Neuronal stem cell (in vitro differentiated cells): Measurements from ENCODE around the gene TLE1.

Experiments used
- DNase-seq: peaks from one replicate; pipeline ENCODE4 v3.0.0-alpha.2; 2013; ENCODE audit warnings: low spot score
- H2AFZ ChIP-seq: one replicate; pipeline ENCODE4 v1.6.1; 2013; ENCODE audit warnings: mild to moderate bottlenecking, low read length, inconsistent platforms
- H2AK5ac ChIP-seq: 2 replicates; pipeline ENCODE4 v1.6.1; 2013; ENCODE audit warnings: low read depth, mild to moderate bottlenecking, inconsistent platforms, low read length, moderate library complexity, mixed read lengths
- H2BK120ac ChIP-seq: 2 replicates; pipeline ENCODE4 v1.6.1; 2013; ENCODE audit warnings: low read depth, mild to moderate bottlenecking, inconsistent platforms, low read length, moderate library complexity, mixed read lengths
- H2BK12ac ChIP-seq: one replicate; pipeline ENCODE4 v1.6.1; 2013; ENCODE audit warnings: low read length, inconsistent platforms
- H2BK15ac ChIP-seq: 2 replicates; pipeline ENCODE4 v1.6.1; 2013; ENCODE audit warnings: mild to moderate bottlenecking, low read length, inconsistent platforms, mixed read lengths
- H2BK5ac ChIP-seq: one replicate; pipeline ENCODE4 v1.6.1; 2013; ENCODE audit warnings: inconsistent platforms, mild to moderate bottlenecking, low read length, moderate library complexity
- H3K14ac ChIP-seq: one replicate; pipeline ENCODE4 v1.6.1; 2013; ENCODE audit warnings: low read length, inconsistent platforms
- H3K18ac ChIP-seq: 2 replicates; pipeline ENCODE4 v1.6.1; 2013; ENCODE audit warnings: low read length, inconsistent platforms
- H3K23ac ChIP-seq: 2 replicates; pipeline ENCODE4 v1.6.1; 2013; ENCODE audit warnings: low read depth, mild to moderate bottlenecking, mixed read lengths, low read length, inconsistent platforms; ENCODE audit not compliant: poor library complexity
- H3K27ac ChIP-seq: replicated peaks from 3 replicates; pipeline ENCODE4 v1.5.1; 2013; ENCODE audit warnings: low read length, inconsistent platforms
- H3K27me3 ChIP-seq, 3 experiments: 2 replicates each; pipeline ENCODE4 v1.6.1; 2013; ENCODE audit warnings: low read length in 3 of 3, mild to moderate bottlenecking in 2 of 3, inconsistent platforms in 1 of 3, low read depth in 1 of 3, mixed read lengths in 1 of 3, moderate library complexity in 1 of 3; ENCODE audit not compliant: control insufficient read depth in 3 of 3, insufficient read depth in 3 of 3
- H3K36me3 ChIP-seq, 2 donors: replicated peaks in 1 of 2; 2 replicates each; pipeline ENCODE4 v1.6.1; 2013; ENCODE audit warnings: low read length in 2 of 2; ENCODE audit not compliant: control insufficient read depth in 2 of 2, insufficient read depth in 2 of 2
- H3K4ac ChIP-seq: 2 replicates; pipeline ENCODE4 v1.6.1; 2013; ENCODE audit warnings: inconsistent platforms, mild to moderate bottlenecking, low read length, moderate library complexity
- H3K4me1 ChIP-seq, 2 donors: 1 replicate in 1 of 2; 2 replicates in 1 of 2; pipeline ENCODE4 v1.6.1; 2013; ENCODE audit warnings: low read length in 2 of 2, low read depth in 1 of 2; ENCODE audit not compliant: control insufficient read depth in 2 of 2, insufficient read depth in 1 of 2
- H3K4me2 ChIP-seq: one replicate; pipeline ENCODE4 v1.6.1; 2013; ENCODE audit warnings: mild to moderate bottlenecking, low read length, inconsistent platforms; ENCODE audit not compliant: insufficient read depth, poor library complexity, severe bottlenecking
- H3K4me3 ChIP-seq, 2 donors: 2 replicates each; pipeline ENCODE4 v1.5.1; 2013; ENCODE audit warnings: low read length in 2 of 2, mild to moderate bottlenecking in 2 of 2, inconsistent platforms in 1 of 2, moderate library complexity in 1 of 2
- H3K79me1 ChIP-seq: one replicate; pipeline ENCODE4 v1.6.1; 2013; ENCODE audit warnings: low read depth, mild to moderate bottlenecking, inconsistent platforms, low read length, moderate library complexity
- H3K9ac ChIP-seq: one replicate; pipeline ENCODE4 v1.6.1; 2013; ENCODE audit warnings: mild to moderate bottlenecking, low read depth, low read length, inconsistent platforms; ENCODE audit not compliant: poor library complexity
- H3K9me3 ChIP-seq, 2 donors: replicated peaks in 1 of 2; 2 replicates each; pipeline versions ENCODE3 to v1.6.1; 2013; ENCODE audit warnings: low read length in 2 of 2, mild to moderate bottlenecking in 2 of 2, inconsistent platforms in 1 of 2, low read depth in 1 of 2, mixed read lengths in 1 of 2, moderate library complexity in 1 of 2; ENCODE audit not compliant: control insufficient read depth in 2 of 2, insufficient read depth in 1 of 2
- H4K8ac ChIP-seq: one replicate; pipeline ENCODE4 v1.6.1; 2013; ENCODE audit warnings: low read depth, mild to moderate bottlenecking, inconsistent platforms, low read length, moderate library complexity
- H4K91ac ChIP-seq: one replicate; pipeline ENCODE4 v1.6.1; 2013; ENCODE audit warnings: low read length, low read depth, mild to moderate bottlenecking, inconsistent platforms; ENCODE audit not compliant: poor library complexity
- WGBS, 2 donors: extraction: QIAGEN DNeasy Blood & Tissue Kit; methylation state at CpG; one replicate each; pipeline ENCODE4 v1.1.7; 2013; ENCODE audit warnings: missing lambda C conversion rate in 2 of 2, mixed read lengths in 1 of 2; ENCODE audit not compliant: insufficient read length in 2 of 2, insufficient replicate concordance in 1 of 2; ENCODE audit errors: extremely low coverage in 2 of 2; 5-methylcytosine and 5-hydroxymethylcytosine counted together

Gene TLE1

GRCh38 chr9:81590688-81591087 lies 98.7 kb downstream of the TLE1 start:
- no peak overlapping the region for H2BK120ac ChIP-seq
- H3K36me3 ChIP-seq, result peaks cover 2 to 71% of the 10 kb centered on the region in 2 donors
- no peak overlapping the region for H2AK5ac ChIP-seq
- no peak overlapping the region for H3K27ac ChIP-seq
- H3K14ac ChIP-seq, result no peak overlapping the region
- WGBS, 2 donors, result no CpG with 5 or more reads among the region's 16 CpGs
- DNase-seq, result no peak
- H3K9me3 ChIP-seq, result no peaks in the 10 kb centered on the region
- H3K4me2 ChIP-seq, result no peak overlapping the region
- no peak overlapping the region for H3K18ac ChIP-seq
- H3K4me3 ChIP-seq, result no peak overlapping the region
- no peak overlapping the region for H4K8ac ChIP-seq
- H2BK15ac ChIP-seq, result no peak overlapping the region
- no peak overlapping the region for H3K4ac ChIP-seq
- no peak overlapping the region for H3K23ac ChIP-seq
- H3K27me3 ChIP-seq, result no peaks in the 10 kb centered on the region
- H3K79me1 ChIP-seq, result no peaks in the 10 kb centered on the region
- no peak overlapping the region for H2BK5ac ChIP-seq
- no peak overlapping the region for H4K91ac ChIP-seq
- peaks cover 7 to 12% of the 10 kb centered on the region in 2 donors for H3K4me1 ChIP-seq
- no peak overlapping the region for H3K9ac ChIP-seq
- no peak overlapping the region for H2BK12ac ChIP-seq
- no peak overlapping the region for H2AFZ ChIP-seq

GRCh38 chr9:81589819-81590218 lies 99.5 kb downstream of the TLE1 start:
- H3K4me3 ChIP-seq, result no peak overlapping the region
- H3K9me3 ChIP-seq, result no peaks in the 10 kb centered on the region
- H4K8ac ChIP-seq, result no peak overlapping the region
- H2AK5ac ChIP-seq, result peak overlapping the region; percentile 9
- no peak overlapping the region for H2BK12ac ChIP-seq
- H3K23ac ChIP-seq, result no peak overlapping the region
- no peak overlapping the region for H3K9ac ChIP-seq
- H3K27ac ChIP-seq, result no peak overlapping the region
- H3K18ac ChIP-seq, result no peak overlapping the region
- no peaks in the 10 kb centered on the region for H3K79me1 ChIP-seq
- no peak overlapping the region for H3K14ac ChIP-seq
- H3K4ac ChIP-seq, result no peak overlapping the region
- H3K27me3 ChIP-seq, result no peaks in the 10 kb centered on the region
- H3K4me1 ChIP-seq, result peaks cover 7 to 12% of the 10 kb centered on the region in 2 donors
- no peak for DNase-seq
- H2BK15ac ChIP-seq, result no peak overlapping the region
- H3K36me3 ChIP-seq, result peaks cover 2 to 75% of the 10 kb centered on the region in 2 donors
- no CpG with 5 or more reads among the region's 9 CpGs for WGBS, 2 donors
- H2BK5ac ChIP-seq, result no peak overlapping the region
- no peak overlapping the region for H4K91ac ChIP-seq
- no peak overlapping the region for H3K4me2 ChIP-seq
- H2AFZ ChIP-seq, result no peak overlapping the region
- no peak overlapping the region for H2BK120ac ChIP-seq

- H3K9ac ChIP-seq, result no peak overlapping the region
- peaks cover 2 to 78% of the 10 kb centered on the region in 2 donors for H3K36me3 ChIP-seq
- H3K4me2 ChIP-seq, result no peak overlapping the region
- peaks cover 7 to 12% of the 10 kb centered on the region in 2 donors for H3K4me1 ChIP-seq
- H3K27ac ChIP-seq, result no peak overlapping the region
- H2BK120ac ChIP-seq, result no peak overlapping the region
- no CpG with 5 or more reads among the region's 5 CpGs for WGBS, 2 donors
- no peak overlapping the region for H4K91ac ChIP-seq
- H3K23ac ChIP-seq, result no peak overlapping the region
- no peak overlapping the region for H2AFZ ChIP-seq
- DNase-seq, result no peak
- no peak overlapping the region for H3K4ac ChIP-seq
- H4K8ac ChIP-seq, result no peak overlapping the region
- H2BK5ac ChIP-seq, result no peak overlapping the region
- H3K9me3 ChIP-seq, result no peaks in the 10 kb centered on the region
- H2BK12ac ChIP-seq, result no peak overlapping the region
- H3K27me3 ChIP-seq, result no peaks in the 10 kb centered on the region
- no peak overlapping the region for H2AK5ac ChIP-seq
- no peak overlapping the region for H3K14ac ChIP-seq
- H3K79me1 ChIP-seq, result no peaks in the 10 kb centered on the region
- no peak overlapping the region for H3K4me3 ChIP-seq
- H3K18ac ChIP-seq, result no peak overlapping the region
- no peak overlapping the region for H2BK15ac ChIP-seq
These were observed 100.0 kb downstream of the TLE1 start for GRCh38 chr9:81589392-81589791.

- H3K79me1 ChIP-seq, result no peaks in the 10 kb centered on the region
- H4K8ac ChIP-seq, result no peak overlapping the region
- no peak overlapping the region for H3K23ac ChIP-seq
- H2BK120ac ChIP-seq, result no peak overlapping the region
- no peak overlapping the region for H2BK5ac ChIP-seq
- no peak overlapping the region for H3K14ac ChIP-seq
- H3K27me3 ChIP-seq, result no peaks in the 10 kb centered on the region
- no peak overlapping the region for H2AFZ ChIP-seq
- peaks cover 7 to 15% of the 10 kb centered on the region in 2 donors for H3K4me1 ChIP-seq
- peak overlapping the region; percentile 51 for H2BK12ac ChIP-seq
- no peak overlapping the region for H2BK15ac ChIP-seq
- WGBS, 2 donors, result no CpG with 5 or more reads among the region's 15 CpGs
- H2AK5ac ChIP-seq, result no peak overlapping the region
- no peak overlapping the region for H3K27ac ChIP-seq
- H3K18ac ChIP-seq, result peak overlapping the region; percentile 55
- no peak overlapping the region for H3K4ac ChIP-seq
- no peak overlapping the region for H3K4me3 ChIP-seq
- peaks cover 6 to 87% of the 10 kb centered on the region in 2 donors for H3K36me3 ChIP-seq
- H4K91ac ChIP-seq, result no peak overlapping the region
- no peak for DNase-seq
- no peaks in the 10 kb centered on the region for H3K9me3 ChIP-seq
- no peak overlapping the region for H3K4me2 ChIP-seq
- no peak overlapping the region for H3K9ac ChIP-seq
These were observed 101.0 kb downstream of the TLE1 start for GRCh38 chr9:81588148-81588871.
